A549 (cell line): ENCODE data around the gene TDP1. TPM values are rescaled to one million over a fixed set of nuclear protein-coding genes. Genes with fewer than 3 reads are reported as not detected.

Experiments used
- ATAC-seq, 2 experiments: fragments of 200-7000 bp in 1 of 2; fragments of >200 bp in 1 of 2; cut with Nextera tagmentation in 1 of 2; cut with Tn5 transposase in 1 of 2; 3 replicates each; pipeline versions ENCODE4 v1.8.0 to v1.9.1; 2018 to 2020; ENCODE audit warnings: mild to moderate bottlenecking in 1 of 2, moderate library complexity in 1 of 2
- CTCF ChIA-PET: fragments of 300-600 bp; sonication (Branson Sonifier 250); formaldehyde crosslinking; extraction: SDS; loops from one replicate; lab custom pipeline; 2021; ENCODE audit warnings: antibody characterized with exemption, inconsistent platforms; lab: Yijun Ruan, JAX
- POLR2A ChIA-PET: fragments of 350-600 bp; formaldehyde crosslinking; extraction: SDS; loops from one replicate; lab custom pipeline; 2021; ENCODE audit warnings: antibody characterized with exemption, inconsistent platforms; lab: Yijun Ruan, JAX
- DNase-seq, 2 experiments: peaks; one replicate each; pipeline versions ENCODE4 v3.0.0 to v3.0.0-alpha.2; 2011 to 2016; ENCODE audit warnings: low read depth in 1 of 2, low spot score in 1 of 2
- FAIRE-seq: peaks from 2 replicates; lab custom pipeline; 2011; peaks lifted over from hg19 to GRCh38; lab: Jason Lieb, UNC
- H3K27ac ChIP-seq, 2 experiments: fragments of >200 bp; sonication (Bioruptor Twin); formaldehyde crosslinking; 3 replicates each; pipeline ENCODE4 v1.5.1; 2016 to 2017
- H3K4me1 ChIP-seq: fragments of >200 bp; sonication (Bioruptor Twin); formaldehyde crosslinking; 3 replicates; pipeline ENCODE4 v1.6.1; 2016
- H3K4me2 ChIP-seq: fragments of >200 bp; sonication (Bioruptor Twin); formaldehyde crosslinking; 3 replicates; pipeline ENCODE4 v1.6.1; 2016
- H3K4me3 ChIP-seq: fragments of >200 bp; sonication (Bioruptor Twin); formaldehyde crosslinking; 3 replicates; pipeline ENCODE4 v1.5.1; 2016
- H3K9me3 ChIP-seq: fragments of >200 bp; sonication (Bioruptor Twin); formaldehyde crosslinking; 3 replicates; pipeline ENCODE4 v1.6.1; 2016
- E2F6 ChIP-seq: IDR thresholded peaks from 2 replicates; pipeline ENCODE4 v1.6.1; 2012; ENCODE audit warnings: low read depth, borderline replicate concordance
- EHF ChIP-seq: fragments of 250-450 bp; sonication (Bioruptor Pico); IDR thresholded peaks from 2 replicates; pipeline ENCODE4 v1.5.0; 2020; ENCODE audit warnings: mild to moderate bottlenecking
- FOSB ChIP-seq: fragments of 250-450 bp; sonication (Bioruptor Pico); IDR thresholded peaks from 2 replicates; pipeline ENCODE4 v1.5.0; 2020; ENCODE audit warnings: mild to moderate bottlenecking, moderate library complexity
- FOSL2 ChIP-seq, 2 experiments: fragments of 450-650 bp in 1 of 2; fragments of >200 bp in 1 of 2; sonication (Bioruptor Twin) in 1 of 2; formaldehyde crosslinking; IDR thresholded peaks; 2 replicates each; pipeline versions ENCODE4 v1.5.0 to v1.6.1; 2016 to 2020; ENCODE audit warnings: mild to moderate bottlenecking in 1 of 2, moderate library complexity in 1 of 2
- JUN ChIP-seq, 2 experiments: fragments of >200 bp; sonication (Bioruptor Twin); formaldehyde crosslinking; IDR thresholded peaks; 2 replicates in 1 of 2; 3 replicates in 1 of 2; pipeline ENCODE4 v1.6.1; 2016 to 2017
- PHF8 ChIP-seq: fragments of 200-600 bp; sonication (generic); IDR thresholded peaks from 2 replicates; pipeline ENCODE4 v1.6.1; 2016; ENCODE audit warnings: low read depth, mild to moderate bottlenecking, antibody characterized with exemption, moderate library complexity, borderline replicate concordance
- POLR2A ChIP-seq: IDR thresholded peaks from 2 replicates; pipeline ENCODE4 v1.6.1; 2012; ENCODE audit warnings: mild to moderate bottlenecking, low read length
- REST ChIP-seq: fragments of 200-600 bp; sonication (generic); IDR thresholded peaks from 2 replicates; pipeline ENCODE4 v1.6.1; 2016; ENCODE audit warnings: antibody characterized with exemption, mild to moderate bottlenecking, moderate library complexity
- SMC3 ChIP-seq: fragments of >200 bp; sonication (Bioruptor Twin); formaldehyde crosslinking; IDR thresholded peaks from 3 replicates; pipeline ENCODE4 v1.6.1; 2018; ENCODE audit warnings: inconsistent platforms
- ZC3H11A ChIP-seq: fragments of 450-650 bp; IDR thresholded peaks from 2 replicates; pipeline ENCODE4 v1.6.1; 2014; ENCODE audit warnings: antibody characterized with exemption, mild to moderate bottlenecking
- ZNF302 ChIP-seq: fragments of 250-450 bp; sonication (Bioruptor Pico); IDR thresholded peaks from 2 replicates; pipeline ENCODE4 v1.9.0; 2021; ENCODE audit warnings: inconsistent platforms, mild to moderate bottlenecking, moderate library complexity
- WGBS: methylation state at CpG from one replicate; pipeline ENCODE4 v1.1.6; 2017; ENCODE audit errors: missing lambda C conversion rate; 5-methylcytosine and 5-hydroxymethylcytosine counted together
- polyA minus RNA-seq: library from RNA; depleted of rRNA, polyadenylated mRNA; stranded (reverse); fragments of >200 nt; gene quantifications from 2 replicates; pipeline ENCODE4 v1.2.3, GENCODE V29; 2011; rRNA and poly(A)+ RNA removed
- polyA plus RNA-seq, 4 experiments: library from polyadenylated mRNA; depleted of rRNA in 3 of 4; stranded (reverse); fragments of >200 nt; fragmentation: RNase III in 1 of 4; extraction: RNeasy Plus Mini Kit Qiagen cat#74134 plus additional on column Dnase treatment in 1 of 4; gene quantifications; 2 replicates in 3 of 4; 3 replicates in 1 of 4; pipeline ENCODE4 v1.2.3, GENCODE V29; 2011 to 2017
- TF ChIP-seq, protein P1 (sequence below): IDR thresholded peaks from 2 replicates; pipeline ENCODE4 v1.6.1; 2012
- TF ChIP-seq, protein P2 (sequence below): fragments of >200 bp; sonication (Bioruptor Twin); formaldehyde crosslinking; IDR thresholded peaks from 3 replicates; pipeline ENCODE4 v1.6.1; 2016

Gene TDP1
- polyA plus RNA-seq (2011; rRNA removed) = 21.4 and 21.6 TPM in 2 replicates
- polyA plus RNA-seq (2012; cell fraction: cytosol; rRNA removed) = 12.5 and 13.6 TPM in 2 replicates
- 8.4 and 10.4 TPM in 2 replicates for polyA plus RNA-seq (2012; cell fraction: nucleus; rRNA removed)
- polyA plus RNA-seq (2017; fragmentation: RNase III; extraction: RNeasy Plus Mini Kit Qiagen cat#74134 plus additional on column Dnase treatment) = 14.7 to 15.3 TPM (median 15.2 TPM) in 3 replicates
- polyA minus RNA-seq = 27.2 and 28.2 TPM in 2 replicates

- no peak for FAIRE-seq
- POLR2A ChIA-PET = interaction anchor here (0.6 to 1.0 kb wide), 2 partner anchors 118 to 310 kb away, joined by 3 to 4 read pairs; no protein-coding TSS in a partner anchor
These were observed at the start of gene TDP1 for GRCh38 chr14:89955745-89956660. TSS of gene TDP1 (plus strand) at chr14:89955927. CDS start at chr14:89963115, 7,188 bp downstream.

DNA sequence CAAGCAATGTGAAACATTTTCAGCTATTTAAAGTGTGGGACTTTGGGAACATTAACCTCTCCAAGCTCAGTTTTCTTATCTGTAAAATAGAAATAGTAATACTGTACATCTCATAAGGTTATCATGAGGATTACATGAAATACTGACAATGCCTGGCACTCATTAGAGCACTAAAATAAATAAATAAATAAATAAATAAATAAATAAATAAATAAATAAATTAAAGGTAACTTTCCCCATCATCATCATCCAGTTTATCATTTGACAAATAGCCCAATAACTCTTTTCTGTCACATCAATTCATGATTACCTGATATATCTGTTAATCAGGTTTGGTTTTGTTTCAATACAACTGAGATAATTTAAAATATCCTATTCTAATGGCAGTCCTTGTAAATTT lies 49.7 kb upstream of the TDP1 start:
- no peak overlapping the region for H3K27ac ChIP-seq
- FAIRE-seq = no peak
- H3K4me1 ChIP-seq = peaks cover 6% of the 10 kb centered on the region; the same call in 2 of the 3 replicates
- no peak overlapping the region for H3K4me3 ChIP-seq
- ChIA-PET POLR2A (no interaction called here), CTCF (no interaction called here)
- ATAC-seq = no peak
- no peak overlapping the region for H3K4me2 ChIP-seq
- no peaks in the 10 kb centered on the region for H3K9me3 ChIP-seq
- DNase-seq = no peak
- TF ChIP-seq ZC3H11A = peak; percentile 97
- TF ChIP-seq, protein P1, sequence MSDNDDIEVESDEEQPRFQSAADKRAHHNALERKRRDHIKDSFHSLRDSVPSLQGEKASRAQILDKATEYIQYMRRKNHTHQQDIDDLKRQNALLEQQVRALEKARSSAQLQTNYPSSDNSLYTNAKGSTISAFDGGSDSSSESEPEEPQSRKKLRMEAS = no peak
- no peak for TF ChIP-seq ZNF302 (CRISPR knock-in tag)
- no peak for TF ChIP-seq EHF (CRISPR knock-in tag)

More at GRCh38 chr14:89955745-89956660, at the start of gene TDP1:
- CTCF ChIA-PET = interaction anchor here (0.9 to 12.2 kb wide), 7 partner anchors 10 to 929 kb away, joined by 3 to 83 read pairs (median 4); no protein-coding TSS in a partner anchor
- ATAC-seq (peak; percentile 78 to 85), DNase-seq (peak; percentile 81 to 92)
- H3K4me3 ChIP-seq = peak within 1 kb of the TSS; percentile 89
- TF ChIP-seq REST = 0 out of 2 replicates have a peak, but pooled peaks have one; percentile 28
- TF ChIP-seq POLR2A = peak; percentile 72
- TF ChIP-seq, protein P2, sequence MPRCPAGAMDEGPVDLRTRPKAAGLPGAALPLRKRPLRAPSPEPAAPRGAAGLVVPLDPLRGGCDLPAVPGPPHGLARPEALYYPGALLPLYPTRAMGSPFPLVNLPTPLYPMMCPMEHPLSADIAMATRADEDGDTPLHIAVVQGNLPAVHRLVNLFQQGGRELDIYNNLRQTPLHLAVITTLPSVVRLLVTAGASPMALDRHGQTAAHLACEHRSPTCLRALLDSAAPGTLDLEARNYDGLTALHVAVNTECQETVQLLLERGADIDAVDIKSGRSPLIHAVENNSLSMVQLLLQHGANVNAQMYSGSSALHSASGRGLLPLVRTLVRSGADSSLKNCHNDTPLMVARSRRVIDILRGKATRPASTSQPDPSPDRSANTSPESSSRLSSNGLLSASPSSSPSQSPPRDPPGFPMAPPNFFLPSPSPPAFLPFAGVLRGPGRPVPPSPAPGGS = peak; percentile 61; the same call in 1 of the 3 replicates
- TF ChIP-seq FOSB (CRISPR knock-in tag) = no peak
- TF ChIP-seq JUN (IDR thresholded peaks at IDR 0.05) = peak in 1 of 2 experiments; percentile 64; a peak in 2 of 5 replicates
- TF ChIP-seq SMC3 = no peak
- TF ChIP-seq PHF8 = peak; percentile 86
- TF ChIP-seq FOSL2 (IDR thresholded peaks at IDR 0.05) = no peak
- peak; percentile 64 for TF ChIP-seq FOSL2 (CRISPR knock-in tag; IDR thresholded peaks at IDR 0.05)
- peak; percentile 32; the same call in 1 of the 2 replicates for TF ChIP-seq E2F6
- TF ChIP-seq, protein P1 = peak; percentile 45; the same call in 1 of the 2 replicates
- H3K27ac ChIP-seq = peak within 1 kb of the TSS; percentile 88 to 93
- peak within 1 kb of the TSS; percentile 80 for H3K4me2 ChIP-seq
- H3K9me3 ChIP-seq = no peaks in the 10 kb centered on the region
- whole genome bisulfite sequencing = 29% methylated on average over 63 of the region's 84 CpGs
- H3K4me1 ChIP-seq = peaks cover 14% of the 10 kb centered on the region
